Sciatic nerve (tissue), 2 donors: ENCODE measurements around the gene UNCX. TPM values are rescaled to one million over a fixed set of nuclear protein-coding genes. Genes with fewer than 3 reads are reported as not detected.

Source experiments
- ATAC-seq: fragments of 200-7000 bp; cut with Tn5 transposase; one replicate; pipeline ENCODE4 v1.9.1; 2020; ENCODE audit warnings: mild to moderate bottlenecking, moderate library complexity
- DNase-seq: peaks from one replicate; pipeline ENCODE4 v3.0.0-alpha.2; 2020; ENCODE audit warnings: low spot score
- intact Hi-C: fragments of 100-400 bp; cut with DNase I; formaldehyde crosslinking; loops from one replicate; pipeline ENCODE4 v1.14.2; 2022
- total RNA-seq: library from RNA; stranded (reverse); fragmentation: NEBNext Ultra II Directional; extraction: Animal tissue kit (Norgen Biotek cat#: 25700); gene quantifications from one replicate; pipeline ENCODE4 v1.2.1, GENCODE V29; 2021
- donor health status: DM: no; HTN: no; CAD: no.
- donor health status: DM: no; HTN: no; CAD: no.

Gene UNCX
- total RNA-seq, 1 donor from 2014 or later: not detected

GRCh38 chr7:1229202-1229947 is 3.3 kb upstream of the UNCX start:
- ATAC-seq (no peak), DNase-seq (no peak)
- intact Hi-C loops: loop anchor here (5.0 to 10.0 kb wide), 2 partner anchors 183 to 245 kb away; no protein-coding TSS in a partner anchor

DNA sequence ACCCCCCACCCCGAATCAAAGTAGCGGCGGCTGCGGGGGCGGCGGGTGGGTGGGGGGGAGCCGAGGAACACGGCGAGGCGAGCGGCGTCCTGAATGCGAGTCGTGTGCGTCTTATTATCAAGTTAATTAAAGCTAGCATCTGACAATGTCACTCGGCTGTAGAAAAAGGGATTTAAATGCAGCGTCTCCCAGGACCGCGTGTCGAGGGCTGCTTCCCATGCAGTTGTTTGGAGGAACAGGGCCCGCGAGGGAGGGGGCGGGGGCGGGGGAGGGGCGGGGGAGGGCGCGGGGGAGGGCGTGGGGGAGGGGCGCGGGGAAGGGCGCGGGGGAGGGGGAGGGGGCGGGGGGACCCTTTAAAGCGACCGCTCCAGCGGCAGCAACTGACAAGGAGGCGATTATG is 2.7 kb upstream of the UNCX start:
- ATAC-seq (no peak), DNase-seq (no peak)
- intact Hi-C loops: loop anchor here (5.0 to 10.0 kb wide), 2 partner anchors 182 to 245 kb away; no protein-coding TSS in a partner anchor

- no peak for DNase-seq
- intact Hi-C loops: no loop called here
- no peak for ATAC-seq
These were observed 2.1 kb upstream of the UNCX start for GRCh38 chr7:1230411-1231213.

DNA sequence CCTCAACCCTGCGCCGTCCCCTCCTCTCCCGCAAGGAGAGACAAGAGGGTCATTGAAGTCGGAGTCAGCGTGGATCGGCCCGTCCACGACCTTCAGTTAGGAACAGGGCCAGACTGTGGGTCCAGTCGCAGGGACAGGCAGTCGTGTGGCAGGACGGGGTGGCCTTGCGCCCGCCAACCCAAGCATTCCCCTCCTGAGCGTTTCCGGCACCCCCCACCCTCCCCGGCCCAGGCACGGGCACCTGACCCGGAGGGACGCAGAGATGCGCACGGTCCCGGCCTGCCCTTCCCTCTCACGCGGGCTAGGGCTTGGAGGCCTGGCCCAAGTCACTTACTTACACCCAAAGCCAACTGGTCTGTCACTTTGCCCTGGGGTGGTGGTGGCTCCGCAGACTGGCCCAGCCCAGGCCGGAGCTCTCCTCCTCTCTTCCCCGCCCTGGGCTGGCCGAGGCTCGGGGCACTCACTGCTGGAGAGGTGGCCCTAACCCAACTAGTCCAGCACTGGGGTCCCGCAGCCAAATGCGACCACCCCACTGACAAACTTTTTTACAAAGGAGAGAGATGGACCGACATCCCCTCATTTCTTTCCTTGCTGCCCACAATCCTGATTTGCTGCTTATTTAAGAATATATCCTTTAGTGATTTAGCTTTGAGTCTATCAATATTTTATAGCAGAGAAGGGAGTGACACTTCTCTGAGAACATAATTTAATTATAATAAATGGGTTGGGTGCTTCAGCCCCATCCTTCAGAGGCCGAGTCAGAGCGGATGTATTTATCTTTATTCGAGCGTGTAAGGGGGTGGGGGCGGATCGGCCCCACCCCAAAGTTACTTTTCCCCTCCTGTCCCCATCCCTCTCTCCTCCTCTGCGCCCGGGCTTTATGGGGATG is 1.2 kb upstream of the UNCX start:
- DNase-seq (no peak), ATAC-seq (no peak)
- intact Hi-C loops: no loop called here

DNA sequence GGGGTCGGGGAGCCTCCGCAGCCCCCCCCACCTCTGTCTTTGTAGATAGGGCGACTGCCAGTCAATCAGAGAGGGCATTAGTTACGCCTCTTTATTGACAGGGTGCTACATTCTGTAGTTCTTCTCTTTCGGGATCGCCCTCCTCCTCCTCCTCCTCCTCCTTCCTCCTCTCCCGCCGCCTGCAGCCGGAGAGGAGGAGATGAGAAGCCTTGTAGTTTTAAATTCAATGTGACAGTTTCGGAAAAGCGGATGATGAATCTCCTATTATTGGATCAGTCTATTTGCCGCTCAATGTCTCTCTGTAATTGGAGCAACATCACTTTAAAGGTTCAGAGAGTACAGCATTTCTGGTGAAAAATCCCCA is 587 bp upstream of the UNCX start:
- intact Hi-C loops: no loop called here
- no peak for DNase-seq
- ATAC-seq: no peak

DNA sequence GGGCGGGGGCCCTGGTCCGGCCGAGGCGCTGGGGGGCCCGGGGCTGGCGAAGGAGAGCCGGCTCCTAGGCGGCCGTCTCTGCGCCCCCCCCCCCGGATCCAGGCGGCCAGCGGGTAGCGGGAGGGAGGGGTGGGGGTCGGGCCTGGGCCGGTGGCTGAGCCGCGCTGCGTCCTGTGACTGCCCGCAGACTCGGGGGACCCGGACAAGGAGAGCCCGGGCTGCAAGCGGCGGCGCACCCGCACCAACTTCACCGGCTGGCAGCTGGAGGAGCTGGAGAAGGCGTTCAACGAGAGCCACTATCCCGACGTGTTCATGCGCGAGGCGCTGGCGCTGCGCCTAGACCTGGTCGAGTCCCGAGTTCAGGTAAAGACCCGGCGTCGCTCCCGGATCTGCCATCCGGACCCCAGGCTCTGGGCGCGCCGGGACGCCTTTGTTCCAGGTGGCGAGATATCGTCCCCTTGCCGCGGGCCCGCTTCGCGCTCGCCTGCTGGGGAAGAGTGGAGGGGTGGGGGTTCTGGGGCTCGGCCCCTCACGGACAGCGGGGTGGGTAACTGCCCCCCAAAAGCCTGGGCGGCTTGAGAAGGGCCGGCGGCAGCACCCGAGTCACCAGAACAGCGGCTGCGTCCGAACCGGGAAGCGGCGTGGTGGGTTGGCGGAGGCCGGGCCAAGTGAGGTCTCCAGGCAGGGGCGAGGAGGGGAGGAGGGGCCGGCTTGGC is 819 bp downstream of the UNCX start:
- no peak for ATAC-seq
- DNase-seq: no peak
- intact Hi-C loops: no loop called here

- intact Hi-C loops: no loop called here
- no peak for DNase-seq
- ATAC-seq: no peak
These were observed 1.6 kb downstream of the UNCX start for GRCh38 chr7:1234049-1234880.

DNA sequence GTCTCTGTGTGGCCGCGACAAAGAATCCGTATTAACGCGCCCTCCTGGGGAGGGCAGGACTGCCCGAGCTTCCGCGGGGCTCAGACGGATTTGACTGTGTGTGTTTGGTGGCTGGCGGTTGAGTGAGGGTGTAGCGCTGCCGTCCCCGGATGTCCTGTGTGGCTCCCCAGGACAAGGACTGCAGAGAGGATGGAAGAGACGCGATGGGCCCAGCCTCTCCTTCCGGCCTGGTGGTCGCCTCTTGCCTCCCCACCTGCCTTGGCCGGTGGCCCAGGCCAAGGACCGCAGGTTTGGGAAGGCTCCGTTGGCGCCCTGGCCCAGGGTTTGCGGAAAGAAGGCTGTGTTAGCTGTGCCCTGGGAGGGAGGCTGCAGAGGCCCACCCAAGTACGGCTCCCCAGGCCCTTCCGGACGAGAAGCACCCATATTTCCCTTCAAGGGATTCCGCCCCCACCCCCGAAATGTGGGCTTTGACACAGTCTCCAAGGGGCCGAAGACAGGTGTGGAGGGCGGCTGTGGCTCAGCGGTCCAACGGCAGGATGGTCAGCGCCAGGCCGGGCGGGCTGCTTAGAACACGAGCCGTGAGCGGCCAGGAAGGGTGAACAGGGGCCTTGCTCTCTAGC is 2.3 kb downstream of the UNCX start:
- DNase-seq (no peak), ATAC-seq (peak; percentile 17)
- intact Hi-C loops: no loop called here

GRCh38 chr7:1235501-1236131 is 2.9 kb downstream of the UNCX start:
- no peak for ATAC-seq
- intact Hi-C loops: no loop called here
- DNase-seq: no peak

- DNase-seq: no peak
- intact Hi-C loops: no loop called here
- ATAC-seq: no peak
These were observed 3.5 kb downstream of the UNCX start for GRCh38 chr7:1236132-1236661.

DNA sequence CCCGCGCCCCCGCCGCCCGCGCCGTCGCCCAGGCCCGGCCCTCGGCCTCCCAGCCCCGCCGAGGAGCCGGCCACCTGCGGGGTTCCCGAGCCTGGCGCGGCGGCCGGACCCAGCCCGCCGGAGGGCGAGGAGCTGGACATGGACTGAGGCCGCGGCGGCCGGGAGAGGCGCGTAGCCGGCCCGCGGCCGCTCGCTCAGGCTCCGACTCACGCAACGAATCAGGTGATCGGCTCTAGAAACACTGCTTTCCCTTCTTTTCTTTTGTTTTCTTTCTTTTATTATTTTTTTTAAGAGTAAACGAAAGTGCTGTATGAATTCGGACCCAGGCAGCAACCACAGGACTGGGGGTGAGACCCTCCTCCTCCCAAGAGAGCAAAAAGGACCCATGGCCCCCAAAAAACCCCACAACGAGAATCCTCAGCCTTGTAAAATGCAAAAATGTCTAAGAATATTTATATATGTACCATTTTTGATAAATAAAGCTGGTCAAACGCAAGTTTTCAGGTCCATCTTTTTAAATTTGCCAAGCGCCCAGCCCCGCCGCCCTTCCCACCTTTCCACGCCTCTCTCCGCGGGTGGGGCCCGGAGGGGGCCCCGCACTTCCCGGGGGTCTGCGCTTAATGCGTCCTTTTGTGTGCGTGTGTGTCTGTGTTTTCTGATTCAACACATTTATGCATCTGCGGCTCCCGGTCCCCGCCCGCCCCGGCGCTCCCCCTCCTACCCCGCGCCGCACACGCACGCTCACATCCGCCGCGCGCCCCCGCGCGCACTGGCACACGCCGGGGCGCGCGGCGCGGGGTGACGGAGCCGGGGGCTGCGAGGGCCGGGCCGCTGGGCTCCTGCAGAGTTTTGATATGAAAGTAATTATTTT is 4.4 kb downstream of the UNCX start:
- DNase-seq (no peak), ATAC-seq (no peak)
- intact Hi-C loops: no loop called here

GRCh38 chr7:1237704-1238255 is 5.1 kb downstream of the UNCX start:
- ATAC-seq (no peak), DNase-seq (no peak)
- intact Hi-C loops: no loop called here

DNA sequence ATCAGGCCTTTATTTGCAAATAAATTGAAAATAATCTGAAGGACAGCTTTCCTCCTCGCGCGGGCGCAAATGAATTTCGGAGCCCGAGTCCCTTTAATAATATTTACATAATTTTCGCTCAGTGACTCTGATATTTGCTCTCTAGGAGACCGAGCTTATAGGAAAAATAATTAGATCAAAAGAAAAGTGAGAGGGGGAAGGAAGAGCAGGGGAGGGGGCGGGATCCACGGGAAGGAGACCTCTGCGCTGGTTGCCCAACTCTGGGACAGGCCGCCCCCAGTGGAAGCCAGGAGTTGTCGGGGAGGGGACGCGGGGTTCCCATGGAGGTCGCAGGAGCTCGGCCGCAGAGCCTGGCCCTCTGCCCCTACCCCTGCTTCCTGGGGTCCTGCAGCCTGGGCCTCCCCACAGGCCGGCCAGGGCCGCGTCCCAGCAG is 5.8 kb downstream of the UNCX start:
- intact Hi-C loops: no loop called here
- DNase-seq: no peak
- ATAC-seq: no peak

DNA sequence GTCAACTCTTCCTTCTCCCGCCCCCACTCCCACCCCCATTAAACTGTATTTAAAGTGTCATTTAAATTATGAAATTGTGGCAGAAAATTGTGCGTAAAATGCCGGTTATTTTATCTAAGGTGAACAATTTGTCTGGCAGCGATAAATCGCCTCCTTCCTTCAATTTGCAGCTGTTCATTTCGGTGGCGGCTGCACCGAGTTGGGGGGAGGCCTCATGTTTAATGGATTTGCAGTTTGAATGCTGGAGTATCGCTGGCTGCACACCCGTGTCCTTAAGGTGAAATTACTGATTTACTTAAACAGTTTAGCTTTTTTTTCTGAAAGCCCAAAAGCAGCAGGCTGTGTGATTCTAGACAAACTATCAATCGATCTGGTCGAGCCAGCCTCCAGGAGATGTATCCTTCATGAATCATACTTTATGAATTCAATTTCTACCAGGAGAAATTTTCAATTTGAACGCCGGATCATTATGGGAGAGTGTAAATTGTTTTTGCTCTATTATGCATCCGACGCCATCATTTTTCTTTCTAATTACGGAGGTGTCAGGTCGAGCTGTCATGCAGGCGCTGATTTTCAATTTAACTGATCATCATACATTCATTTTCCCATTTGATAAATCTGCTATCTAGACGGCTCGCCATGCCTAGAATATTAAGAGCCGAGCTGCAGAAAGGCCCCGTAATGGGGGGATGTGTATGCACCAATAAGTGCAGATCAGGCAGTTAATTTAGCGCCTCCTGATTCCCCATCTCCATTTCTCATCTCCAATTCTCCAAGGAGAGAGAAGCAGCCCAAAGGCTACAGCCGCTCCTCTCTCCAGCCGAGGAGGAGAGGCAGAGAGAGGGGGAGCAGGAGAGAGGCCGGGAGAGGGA is 6.5 kb downstream of the UNCX start:
- intact Hi-C loops: no loop called here
- ATAC-seq (no peak), DNase-seq (no peak)
